K562 (cell line): ENCODE data around the gene GNG7. TPM values are rescaled to one million over a fixed set of nuclear protein-coding genes. Genes with fewer than 3 reads are reported as not detected.

Source experiments
- ATAC-seq: fragments of 200-7000 bp; cut with Tn5 transposase; 3 replicates; pipeline ENCODE4 v1.9.1; 2020; ENCODE audit warnings: moderate library complexity
- BruUV-seq: library from RNA; stranded (reverse); fragments of 400-500 nt; replicated peaks from 2 replicates; lab custom pipeline; 2021; lab: Mats Ljungman, UMichigan
- CTCF ChIA-PET: fragments of 300-600 bp; formaldehyde crosslinking; extraction: SDS; loops from one replicate; lab custom pipeline; 2021; ENCODE audit warnings: low intra/inter-chr PET ratio; lab: Yijun Ruan, JAX
- POLR2A ChIA-PET: fragments of 300-600, 350-650 bp; sonication (Branson Sonifier 250); formaldehyde crosslinking; extraction: SDS; loops from one replicate; lab custom pipeline; 2021; ENCODE audit warnings: antibody characterized with exemption, inconsistent platforms; lab: Yijun Ruan, JAX
- DNase-seq, 4 experiments: peaks; one replicate each; pipeline versions ENCODE4 v3.0.0 to v3.0.0-alpha.2; 2011 to 2018; ENCODE audit warnings: low spot score in 3 of 4, mixed read lengths in 3 of 4; ENCODE audit errors: extremely low read depth in 1 of 4
- FAIRE-seq: peaks from 2 replicates; lab custom pipeline; 2011; peaks lifted over from hg19 to GRCh38; lab: Jason Lieb, UNC
- H2AFZ ChIP-seq: 2 replicates; pipeline ENCODE4 v1.6.0; 2011; ENCODE audit warnings: low read depth, low read length, control low read depth, inconsistent platforms
- H3K27ac ChIP-seq: fragments of 200-600 bp; 3 replicates; pipeline ENCODE4 v1.8.0; 2011; ENCODE audit warnings: low read depth, mild to moderate bottlenecking, control low read depth, inconsistent platforms, low read length, moderate library complexity, mixed read lengths; ENCODE audit errors: extremely low read depth
- H3K27me3 ChIP-seq, 2 experiments: fragments of 300-600 bp in 1 of 2; 2 replicates in 1 of 2; 3 replicates in 1 of 2; pipeline versions ENCODE4 v1.6.0 to v1.8.0; 2011; ENCODE audit warnings: inconsistent platforms in 2 of 2, low read length in 2 of 2, mild to moderate bottlenecking in 1 of 2, mixed read lengths in 1 of 2, moderate library complexity in 1 of 2; ENCODE audit not compliant: control insufficient read depth in 2 of 2, insufficient read depth in 2 of 2
- H3K36me3 ChIP-seq: fragments of 300-600 bp; 3 replicates; pipeline ENCODE4 v1.8.0; 2011; ENCODE audit warnings: mild to moderate bottlenecking, low read length, inconsistent platforms; ENCODE audit not compliant: control insufficient read depth, insufficient read depth
- H3K4me1 ChIP-seq, 2 experiments: fragments of 200-600 bp in 1 of 2; replicated peaks in 1 of 2; 2 replicates in 1 of 2; 3 replicates in 1 of 2; pipeline versions ENCODE4 v1.5.1 to v1.8.0; 2011; ENCODE audit warnings: inconsistent platforms in 2 of 2, low read length in 2 of 2, mild to moderate bottlenecking in 1 of 2, mixed read lengths in 1 of 2, moderate library complexity in 1 of 2; ENCODE audit not compliant: control insufficient read depth in 2 of 2, insufficient read depth in 2 of 2
- H3K4me2 ChIP-seq: 2 replicates; pipeline ENCODE4 v1.6.1; 2011; ENCODE audit warnings: low read length, control low read depth, inconsistent platforms, mixed read lengths; ENCODE audit not compliant: insufficient read depth
- H3K4me3 ChIP-seq: fragments of 200-600 bp; sonication (generic), shearing (Covaris generic); 2 replicates; pipeline ENCODE4 v1.5.1; 2016; ENCODE audit warnings: control low read depth, inconsistent platforms
- H3K79me2 ChIP-seq: fragments of 200-600 bp; 3 replicates; pipeline ENCODE4 v1.8.0; 2011; ENCODE audit warnings: low read length, inconsistent platforms; ENCODE audit not compliant: control insufficient read depth, insufficient read depth
- H3K9ac ChIP-seq, 2 experiments: 2 replicates each; pipeline versions ENCODE4 v1.6.0 to v1.6.1; 2011; ENCODE audit warnings: low read depth in 2 of 2, low read length in 2 of 2, control low read depth in 1 of 2, inconsistent platforms in 1 of 2, mild to moderate bottlenecking in 1 of 2, mixed read lengths in 1 of 2; ENCODE audit not compliant: insufficient read depth in 1 of 2
- H3K9me1 ChIP-seq: one replicate; pipeline ENCODE4 v1.6.0; 2011; ENCODE audit warnings: inconsistent platforms, mild to moderate bottlenecking, low read length, moderate library complexity; ENCODE audit not compliant: control insufficient read depth, insufficient read depth
- H3K9me3 ChIP-seq: replicated peaks from 2 replicates; pipeline ENCODE4 v1.5.1; 2011; ENCODE audit warnings: low read depth, low read length, inconsistent platforms; ENCODE audit not compliant: control insufficient read depth, insufficient read depth
- H4K20me1 ChIP-seq: replicated peaks from 2 replicates; pipeline ENCODE4 v1.6.1; 2011; ENCODE audit warnings: low read length, inconsistent platforms, mixed read lengths; ENCODE audit not compliant: control insufficient read depth, insufficient read depth
- RBBP5 ChIP-seq: fragments of 200-600 bp; sonication (generic); IDR thresholded peaks from 2 replicates; pipeline ENCODE4 v1.6.1; 2012; ENCODE audit warnings: borderline replicate concordance, mild to moderate bottlenecking, low read length, control low read depth, inconsistent platforms; ENCODE audit not compliant: insufficient read depth, poor library complexity, severe bottlenecking
- ZKSCAN8 ChIP-seq: fragments of 200-800 bp; sonication (Bioruptor generic); IDR thresholded peaks from 2 replicates; pipeline ENCODE4 v1.6.1; 2016; ENCODE audit warnings: missing genetic modification characterization, missing compliant biosample characterization
- WGBS: fragments of 100-300 bp; shearing (Covaris generic); methylation state at CpG from one replicate; pipeline ENCODE4 v1.1.6; 2016; ENCODE audit warnings: low coverage, mixed read lengths; ENCODE audit not compliant: insufficient coverage; ENCODE audit errors: missing lambda C conversion rate; 5-methylcytosine and 5-hydroxymethylcytosine counted together
- in situ Hi-C: fragments of 300-500 bp; cut with MboI; formaldehyde crosslinking; loops from 4 replicates; pipeline ENCODE4 v1.15.0; 2018; ENCODE audit warnings: inconsistent platforms, mixed read lengths
- intact Hi-C: fragments of 100-400 bp; cut with micrococcal nuclease; formaldehyde crosslinking; loops from 2 replicates; pipeline ENCODE4 v1.14.2; 2022
- polyA plus RNA-seq, 8 experiments: library from polyadenylated mRNA; depleted of rRNA in 4 of 8; stranded (reverse) in 5 of 8; unstranded in 3 of 8; fragments of >200 nt; fragmentation: Nextera tagmentation in 2 of 8; fragmentation: Illumina TruSeq in 1 of 8; extraction: Ambion mirVana in 2 of 8; extraction: Trizol in 1 of 8; gene quantifications; 2 replicates each; pipeline versions ENCODE4 v1.2.1 to v1.2.3, GENCODE V29; 2011 to 2014; ENCODE audit warnings: inconsistent platforms in 1 of 8, missing spikeins in 1 of 8
- total RNA-seq, 7 experiments: library from RNA; depleted of rRNA in 6 of 7; stranded (reverse); fragments of >200 nt in 6 of 7; fragmentation: Illumina TruSeq in 2 of 7; extraction: Trizol in 2 of 7; gene quantifications; 2 replicates each; pipeline versions ENCODE4 v1.2.1 to v1.2.3, GENCODE V29; 2011 to 2021; ENCODE audit warnings: low replicate concordance in 1 of 7
- TF ChIP-seq, protein P1 (sequence below): fragments of 450-650 bp; IDR thresholded peaks from one replicate; pipeline ENCODE4 v1.6.1; 2018; ENCODE audit warnings: mild to moderate bottlenecking, moderate library complexity; ENCODE audit not compliant: partially characterized antibody

The GNG7 gene
- total and polyA plus RNA-seq, 9 of the 15 experiments (the other 6 are each of a cell fraction or from before 2014, with no cell fraction given): 0.01 to 0.20 (median 0.06) TPM; not detected in 1

DNA sequence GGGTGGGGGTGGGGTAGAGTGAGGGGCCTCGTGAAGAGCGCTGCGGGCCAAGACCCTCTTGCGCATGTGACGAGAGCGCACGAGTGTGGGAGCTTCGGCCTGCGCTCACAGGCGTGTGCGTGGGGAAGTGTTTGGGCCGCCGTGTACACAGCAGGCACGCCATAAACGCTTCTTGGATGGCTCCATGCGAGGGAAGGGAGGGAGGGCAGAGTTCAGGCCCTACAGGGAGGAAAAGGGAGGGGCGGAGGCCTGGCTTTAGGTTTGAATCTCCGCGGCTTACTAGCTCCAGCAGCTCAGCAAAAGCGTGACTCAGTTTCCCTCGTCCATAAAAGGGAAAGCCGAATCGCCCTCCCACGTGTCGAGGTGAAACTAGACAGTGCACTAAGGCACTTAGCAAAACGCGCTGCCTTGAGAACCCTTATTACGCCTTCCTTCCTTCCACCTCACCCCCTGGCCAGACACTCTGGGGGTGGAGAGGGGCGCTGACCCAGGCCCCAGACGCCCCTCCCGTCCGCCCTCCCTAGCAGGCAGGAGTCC, 214.0 kb downstream of the GNG7 start:
- no TSS peak for BruUV-seq
- DNase-seq: peak in 1 of 4 experiments; percentile 5
- H3K4me1 ChIP-seq: peaks cover 0 to 12% of the 10 kb centered on the region in 2 experiments; a peak in 1 of 5 replicates
- no peaks in the 10 kb centered on the region for H3K36me3 ChIP-seq
- intact Hi-C loops: no loop called here
- H3K4me3 ChIP-seq: no peak overlapping the region
- no peaks in the 10 kb centered on the region for H3K79me2 ChIP-seq
- no peak overlapping the region for H3K27ac ChIP-seq
- no peak for FAIRE-seq
- ATAC-seq: no peak
- CTCF ChIA-PET: no interaction called here
- H2AFZ ChIP-seq: no peak overlapping the region
- WGBS: 12% methylated on average over 15 of the region's 32 CpGs
- TF ChIP-seq, protein P1, sequence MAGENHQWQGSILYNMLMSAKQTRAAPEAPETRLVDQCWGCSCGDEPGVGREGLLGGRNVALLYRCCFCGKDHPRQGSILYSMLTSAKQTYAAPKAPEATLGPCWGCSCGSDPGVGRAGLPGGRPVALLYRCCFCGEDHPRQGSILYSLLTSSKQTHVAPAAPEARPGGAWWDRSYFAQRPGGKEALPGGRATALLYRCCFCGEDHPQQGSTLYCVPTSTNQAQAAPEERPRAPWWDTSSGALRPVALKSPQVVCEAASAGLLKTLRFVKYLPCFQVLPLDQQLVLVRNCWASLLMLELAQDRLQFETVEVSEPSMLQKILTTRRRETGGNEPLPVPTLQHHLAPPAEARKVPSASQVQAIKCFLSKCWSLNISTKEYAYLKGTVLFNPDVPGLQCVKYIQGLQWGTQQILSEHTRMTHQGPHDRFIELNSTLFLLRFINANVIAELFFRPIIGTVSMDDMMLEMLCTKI: no peak
- TF ChIP-seq ZKSCAN8 (CRISPR knock-in tag): 0 out of 2 replicates have a peak, but pooled peaks have one; percentile 82
- no peak for TF ChIP-seq RBBP5
- TF ChIP-seq, all 486 proteins: peak for 1
- H3K9ac ChIP-seq: no peak overlapping the region
- H3K4me2 ChIP-seq: no peak overlapping the region
- H3K9me3 ChIP-seq: no peaks in the 10 kb centered on the region
- no peaks in the 10 kb centered on the region for H3K9me1 ChIP-seq
- in situ Hi-C loops: no loop called here
- peaks cover 11 to 65% of the 10 kb centered on the region in 2 experiments; a peak in 4 of 5 replicates for H3K27me3 ChIP-seq
- POLR2A ChIA-PET: interaction anchor here (1.0 to 1.9 kb wide), 2 partner anchors 12 to 133 kb away, joined by 3 to 9 read pairs; partner anchors contain the start of gene GADD45B
- H4K20me1 ChIP-seq: no peaks in the 10 kb centered on the region
